ENCODE results near the gene MCOLN2. TPM values are rescaled to one million over a fixed set of nuclear protein-coding genes. Genes with fewer than 3 reads are reported as not detected.

MCOLN2 gene
- total RNA-seq, 1 experiment from 2014 or later, result 1.3 TPM

DNA sequence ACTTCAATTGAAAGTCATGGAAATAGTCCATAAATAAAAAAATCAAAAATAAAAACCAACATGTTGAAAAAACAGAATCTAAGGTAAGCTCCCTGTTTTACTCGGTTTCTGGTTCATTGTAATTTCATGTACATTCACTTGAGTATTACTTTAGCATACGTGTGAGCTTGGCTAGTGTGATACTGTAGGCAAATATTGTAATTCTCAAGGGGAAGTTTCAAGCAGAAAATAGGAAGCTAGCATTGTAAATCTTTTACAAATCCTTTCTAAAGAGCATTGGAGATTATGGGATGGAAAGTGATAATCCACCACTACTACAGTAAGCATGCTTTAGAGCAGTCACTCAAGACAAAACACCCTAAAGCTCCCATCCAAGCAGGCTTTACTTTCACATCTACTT lies 100.6 kb downstream of the MCOLN2 start:
- Mint-ChIP-seq H3K4me1 (peaks cover 25 to 28% of the 10 kb centered on the region in 2 experiments), H3K36me3 (ENCODE audit: insufficient read depth in 1 of 3, low read depth in 3 of 3) (peaks cover 0 to 11% (median 0%) of the 10 kb centered on the region in 3 experiments; a peak in 3 of 7 replicates), H3K4me3 (no peak overlapping the region), H3K27ac (no peak overlapping the region), H3K9me3 (peaks cover 8 to 9% of the 10 kb centered on the region in 2 experiments), H3K27me3 (ENCODE audit: low read depth) (peaks cover 57% of the 10 kb centered on the region)
- Histone ChIP-seq H4K20me1 (ENCODE audit: control insufficient read depth, insufficient read depth, insufficient read length) (no peaks in the 10 kb centered on the region), H3K4me2 (ENCODE audit: insufficient read depth, insufficient read length, low read length) (no peak overlapping the region), H2BK12ac (ENCODE audit: insufficient read length, low read depth, low read length) (no peak overlapping the region), H3K9me3 (ENCODE audit: control insufficient read depth, low read depth, low read length) (no peaks in the 10 kb centered on the region), H3K56ac (ENCODE audit: insufficient read length, low read depth, low read length) (no peak overlapping the region), H4K8ac (replicated peaks; ENCODE audit: insufficient read length, low read depth, low read length) (no peak overlapping the region), H3K27me3 (ENCODE audit: insufficient read depth, low read length) (no peaks in the 10 kb centered on the region; the same call in 1 of the 2 replicates), H3K14ac (ENCODE audit: insufficient read depth, low read length) (no peak overlapping the region), H4K91ac (ENCODE audit: insufficient read length, low read depth, low read length) (no peak overlapping the region), H3K27ac (ENCODE audit: insufficient read length, low read depth, low read length) (no peak overlapping the region), H3K79me2 (ENCODE audit: insufficient read depth, low read length) (no peaks in the 10 kb centered on the region), H2AFZ (ENCODE audit: low read length) (no peak overlapping the region), H2AK5ac (ENCODE audit: insufficient read length, low read length) (no peak overlapping the region), H3K9ac (ENCODE audit: extremely low read depth, insufficient read length, low read length) (no peak overlapping the region), H2BK120ac (ENCODE audit: low read depth, low read length, poor library complexity, severe bottlenecking) (no peak overlapping the region), H3K18ac (ENCODE audit: insufficient read length, low read depth, low read length) (no peak overlapping the region), H3T11ph (ENCODE audit: low read length) (no peak overlapping the region), H3K23ac (ENCODE audit: insufficient read length, low read depth, low read length) (no peak overlapping the region), H3K4ac (ENCODE audit: low read depth, low read length) (no peak overlapping the region), H3K79me1 (ENCODE audit: insufficient read depth, low read depth, low read length, poor library complexity, severe bottlenecking) (no peaks in the 10 kb centered on the region), H4K5ac (ENCODE audit: insufficient read length, low read depth, low read length) (no peak overlapping the region), H3K23me2 (ENCODE audit: insufficient read length, low read depth, low read length, poor library complexity, severe bottlenecking) (peaks cover 6% of the 10 kb centered on the region), H2BK20ac (ENCODE audit: low read depth, low read length, poor library complexity, severe bottlenecking) (no peak overlapping the region), H2BK5ac (ENCODE audit: insufficient read length, low read length) (no peak overlapping the region), H2BK15ac (ENCODE audit: low read depth, low read length) (no peak overlapping the region), H3K4me1 (ENCODE audit: insufficient read depth, low read length) (no peaks in the 10 kb centered on the region)
- no CpG with 5 or more reads among the region's 2 CpGs for WGBS (ENCODE audit: extremely low coverage, insufficient read length, low lambda C conversion rate)
- no peak for DNase-seq
- TF ChIP-seq, protein P1, sequence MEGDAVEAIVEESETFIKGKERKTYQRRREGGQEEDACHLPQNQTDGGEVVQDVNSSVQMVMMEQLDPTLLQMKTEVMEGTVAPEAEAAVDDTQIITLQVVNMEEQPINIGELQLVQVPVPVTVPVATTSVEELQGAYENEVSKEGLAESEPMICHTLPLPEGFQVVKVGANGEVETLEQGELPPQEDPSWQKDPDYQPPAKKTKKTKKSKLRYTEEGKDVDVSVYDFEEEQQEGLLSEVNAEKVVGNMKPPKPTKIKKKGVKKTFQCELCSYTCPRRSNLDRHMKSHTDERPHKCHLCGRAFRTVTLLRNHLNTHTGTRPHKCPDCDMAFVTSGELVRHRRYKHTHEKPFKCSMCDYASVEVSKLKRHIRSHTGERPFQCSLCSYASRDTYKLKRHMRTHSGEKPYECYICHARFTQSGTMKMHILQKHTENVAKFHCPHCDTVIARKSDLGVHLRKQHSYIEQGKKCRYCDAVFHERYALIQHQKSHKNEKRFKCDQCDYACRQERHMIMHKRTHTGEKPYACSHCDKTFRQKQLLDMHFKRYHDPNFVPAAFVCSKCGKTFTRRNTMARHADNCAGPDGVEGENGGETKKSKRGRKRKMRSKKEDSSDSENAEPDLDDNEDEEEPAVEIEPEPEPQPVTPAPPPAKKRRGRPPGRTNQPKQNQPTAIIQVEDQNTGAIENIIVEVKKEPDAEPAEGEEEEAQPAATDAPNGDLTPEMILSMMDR (conservative IDR thresholded peaks at IDR 0.05), result no peak

Data from H9 (cell line).